Astrocyte (in vitro differentiated cells and primary cell): ENCODE data around the gene MSANTD7. TPM values are rescaled to one million over a fixed set of nuclear protein-coding genes. Genes with fewer than 3 reads are reported as not detected.

Experiments
- DNase-seq: peaks from one replicate; pipeline ENCODE4 v3.0.0-alpha.2; 2010; ENCODE audit warnings: low read depth
- FAIRE-seq: peaks from 2 replicates; lab custom pipeline; 2011; peaks lifted over from hg19 to GRCh38; lab: Jason Lieb, UNC
- H2AFZ ChIP-seq: 2 replicates; pipeline ENCODE4 v1.6.0; 2012; ENCODE audit warnings: low read depth, low read length, inconsistent platforms
- H3K27ac ChIP-seq: 2 replicates; pipeline ENCODE4 v1.5.1; 2011; ENCODE audit warnings: low read depth, low read length, inconsistent platforms
- H3K27me3 ChIP-seq: 2 replicates; pipeline ENCODE4 v1.6.0; 2011; ENCODE audit warnings: low read length, inconsistent platforms; ENCODE audit not compliant: insufficient read depth
- H3K36me3 ChIP-seq: 2 replicates; pipeline ENCODE4 v1.5.1; 2011; ENCODE audit warnings: low read length, inconsistent platforms; ENCODE audit not compliant: insufficient read depth
- H3K4me1 ChIP-seq: 2 replicates; pipeline ENCODE4 v1.5.1; 2011; ENCODE audit warnings: low read length, inconsistent platforms; ENCODE audit not compliant: insufficient read depth
- H3K4me2 ChIP-seq: 2 replicates; pipeline ENCODE4 v1.6.0; 2012; ENCODE audit warnings: low read length, inconsistent platforms
- H3K4me3 ChIP-seq: 2 replicates; pipeline ENCODE4 v1.5.1; 2011; ENCODE audit warnings: low read depth, mild to moderate bottlenecking, low read length, inconsistent platforms; ENCODE audit not compliant: insufficient read depth
- H3K79me2 ChIP-seq: 2 replicates; pipeline ENCODE4 v1.6.0; 2012; ENCODE audit warnings: mild to moderate bottlenecking, low read length, inconsistent platforms; ENCODE audit not compliant: insufficient read depth
- H3K9ac ChIP-seq: 2 replicates; pipeline ENCODE4 v1.6.0; 2012; ENCODE audit warnings: mild to moderate bottlenecking, low read length, inconsistent platforms
- H3K9me3 ChIP-seq: 2 replicates; pipeline ENCODE4 v1.5.1; 2012; ENCODE audit warnings: low read depth, mild to moderate bottlenecking, low read length, inconsistent platforms; ENCODE audit not compliant: insufficient read depth
- H4K20me1 ChIP-seq: 2 replicates; pipeline ENCODE4 v1.6.0; 2012; ENCODE audit warnings: low read length, inconsistent platforms; ENCODE audit not compliant: insufficient read depth
- H3K27ac Mint-ChIP-seq: one replicate; pipeline ENCODE4 v1.8.0; 2021; ENCODE audit warnings: mild to moderate bottlenecking, mixed read lengths; ENCODE audit not compliant: unreplicated experiment
- H3K27me3 Mint-ChIP-seq: one replicate; pipeline ENCODE4 v1.8.0; 2021; ENCODE audit warnings: low read depth, mixed read lengths; ENCODE audit not compliant: unreplicated experiment
- H3K36me3 Mint-ChIP-seq: one replicate; pipeline ENCODE4 v1.8.0; 2021; ENCODE audit warnings: low read depth, mixed read lengths; ENCODE audit not compliant: unreplicated experiment
- H3K4me1 Mint-ChIP-seq: one replicate; pipeline ENCODE4 v1.8.0; 2021; ENCODE audit warnings: low read depth, mixed read lengths; ENCODE audit not compliant: unreplicated experiment
- H3K4me3 Mint-ChIP-seq: one replicate; pipeline ENCODE4 v1.8.0; 2021; ENCODE audit warnings: mild to moderate bottlenecking, moderate library complexity, mixed read lengths; ENCODE audit not compliant: unreplicated experiment
- H3K9me3 Mint-ChIP-seq: one replicate; pipeline ENCODE4 v1.8.0; 2021; ENCODE audit warnings: mild to moderate bottlenecking, mixed read lengths; ENCODE audit not compliant: unreplicated experiment
- CTCF ChIP-seq: IDR thresholded peaks from 2 replicates; pipeline ENCODE4 v1.5.1; 2011; ENCODE audit warnings: low read depth, mild to moderate bottlenecking, inconsistent platforms, low read length, moderate library complexity; ENCODE audit not compliant: insufficient read depth
- EZH2 ChIP-seq: IDR thresholded peaks from 2 replicates; pipeline ENCODE4 v1.6.1; 2012; ENCODE audit warnings: mild to moderate bottlenecking, low read length, inconsistent platforms; ENCODE audit not compliant: insufficient read depth
- total RNA-seq: library from RNA; stranded (reverse); gene quantifications from 2 replicates; pipeline ENCODE4 v1.2.1, GENCODE V29; 2021

The MSANTD7 gene
- total RNA-seq, 1 donor from 2014 or later, result 16.0 TPM

GRCh38 chr10:14806318-14806717, 31.8 kb upstream of the MSANTD7 start:
- no peak overlapping the region for H3K27ac Mint-ChIP-seq
- no peaks in the 10 kb centered on the region for H3K4me1 ChIP-seq
- no peak overlapping the region for H2AFZ ChIP-seq
- no peak for DNase-seq
- peaks cover 4% of the 10 kb centered on the region for H3K27me3 Mint-ChIP-seq
- TF ChIP-seq CTCF, result no peak
- no peak for TF ChIP-seq EZH2
- H3K4me3 ChIP-seq, result no peak overlapping the region
- H3K36me3 Mint-ChIP-seq, result peaks cover 2% of the 10 kb centered on the region
- no peak overlapping the region for H3K4me3 Mint-ChIP-seq
- H3K4me1 Mint-ChIP-seq, result no peaks in the 10 kb centered on the region
- H3K36me3 ChIP-seq, result no peaks in the 10 kb centered on the region
- H4K20me1 ChIP-seq, result no peaks in the 10 kb centered on the region
- H3K9ac ChIP-seq, result no peak overlapping the region
- no peaks in the 10 kb centered on the region for H3K79me2 ChIP-seq
- no peak for FAIRE-seq
- H3K27me3 ChIP-seq, result peaks cover 2% of the 10 kb centered on the region
- no peak overlapping the region for H3K27ac ChIP-seq
- H3K9me3 Mint-ChIP-seq, result no peaks in the 10 kb centered on the region
- no peaks in the 10 kb centered on the region for H3K9me3 ChIP-seq
- no peak overlapping the region for H3K4me2 ChIP-seq

GRCh38 chr10:14810969-14811953, 26.8 kb upstream of the MSANTD7 start:
- no peak overlapping the region for H3K4me3 Mint-ChIP-seq
- H3K36me3 Mint-ChIP-seq, result peaks cover 2% of the 10 kb centered on the region
- Histone ChIP-seq H3K4me2 (no peak overlapping the region), H3K27me3 (no peaks in the 10 kb centered on the region), H2AFZ (no peak overlapping the region), H3K9me3 (no peaks in the 10 kb centered on the region), H3K9ac (no peak overlapping the region), H3K4me1 (no peaks in the 10 kb centered on the region), H3K79me2 (no peaks in the 10 kb centered on the region), H3K27ac (no peak overlapping the region), H3K4me3 (no peak overlapping the region), H3K36me3 (no peaks in the 10 kb centered on the region), H4K20me1 (no peaks in the 10 kb centered on the region)
- H3K4me1 Mint-ChIP-seq, result no peaks in the 10 kb centered on the region
- no peaks in the 10 kb centered on the region for H3K9me3 Mint-ChIP-seq
- H3K27me3 Mint-ChIP-seq, result peaks cover 2% of the 10 kb centered on the region
- no peak for TF ChIP-seq CTCF
- no peak for TF ChIP-seq EZH2
- H3K27ac Mint-ChIP-seq, result no peak overlapping the region
- DNase-seq, result no peak
- FAIRE-seq, result no peak

GRCh38 chr10:14812271-14812670, 25.8 kb upstream of the MSANTD7 start:
- no peak overlapping the region for H2AFZ ChIP-seq
- Mint-ChIP-seq H3K4me3 (no peak overlapping the region), H3K27me3 (peaks cover 2% of the 10 kb centered on the region), H3K36me3 (peaks cover 2% of the 10 kb centered on the region), H3K9me3 (no peaks in the 10 kb centered on the region), H3K4me1 (no peaks in the 10 kb centered on the region), H3K27ac (no peak overlapping the region)
- H4K20me1 ChIP-seq, result no peaks in the 10 kb centered on the region
- no peak overlapping the region for H3K4me2 ChIP-seq
- no peak overlapping the region for H3K4me3 ChIP-seq
- H3K9ac ChIP-seq, result no peak overlapping the region
- no peak overlapping the region for H3K27ac ChIP-seq
- H3K36me3 ChIP-seq, result no peaks in the 10 kb centered on the region
- no peaks in the 10 kb centered on the region for H3K79me2 ChIP-seq
- TF ChIP-seq CTCF (no peak), EZH2 (no peak)
- no peaks in the 10 kb centered on the region for H3K4me1 ChIP-seq
- no peaks in the 10 kb centered on the region for H3K9me3 ChIP-seq
- DNase-seq (no peak), FAIRE-seq (no peak)
- H3K27me3 ChIP-seq, result no peaks in the 10 kb centered on the region
